Ectodermal cell (in vitro differentiated cells): ENCODE measurements around the gene SYT13. TPM values are rescaled to one million over a fixed set of nuclear protein-coding genes. Genes with fewer than 3 reads are reported as not detected.

Experiments
- H3K27ac ChIP-seq: 2 replicates; pipeline ENCODE4 v1.7.0; 2013; ENCODE audit warnings: mild to moderate bottlenecking, low read depth, low read length; ENCODE audit not compliant: insufficient read depth, poor library complexity, severe bottlenecking
- H3K27me3 ChIP-seq: 2 replicates; pipeline ENCODE4 v1.7.0; 2013; ENCODE audit warnings: mild to moderate bottlenecking, low read length; ENCODE audit not compliant: insufficient read depth, control insufficient read depth, poor library complexity, severe bottlenecking
- H3K36me3 ChIP-seq: one replicate; pipeline ENCODE4 v1.7.0; 2013; ENCODE audit warnings: low read length; ENCODE audit not compliant: control insufficient read depth, insufficient read depth
- H3K4me1 ChIP-seq: one replicate; pipeline ENCODE4 v1.7.0; 2013; ENCODE audit warnings: low read length; ENCODE audit not compliant: control insufficient read depth, insufficient read depth
- H3K4me3 ChIP-seq: 2 replicates; pipeline ENCODE4 v1.7.0; 2013; ENCODE audit warnings: low read depth, low read length, control low read depth; ENCODE audit not compliant: insufficient read depth
- H3K9me3 ChIP-seq: 2 replicates; pipeline ENCODE4 v1.7.0; 2013; ENCODE audit warnings: mild to moderate bottlenecking, low read length, moderate library complexity; ENCODE audit not compliant: control insufficient read depth
- WGBS, 2 experiments: methylation state at CpG; one replicate each; pipeline ENCODE4 v1.1.7; 2013; ENCODE audit warnings: missing lambda C conversion rate in 2 of 2; 5-methylcytosine and 5-hydroxymethylcytosine counted together
- polyA plus RNA-seq, 4 experiments: library from polyadenylated mRNA; stranded (reverse); fragments of 50-300 nt; gene quantifications; one replicate each; pipeline ENCODE4 v1.2.3, GENCODE V29; 2013

Gene SYT13, protein sequence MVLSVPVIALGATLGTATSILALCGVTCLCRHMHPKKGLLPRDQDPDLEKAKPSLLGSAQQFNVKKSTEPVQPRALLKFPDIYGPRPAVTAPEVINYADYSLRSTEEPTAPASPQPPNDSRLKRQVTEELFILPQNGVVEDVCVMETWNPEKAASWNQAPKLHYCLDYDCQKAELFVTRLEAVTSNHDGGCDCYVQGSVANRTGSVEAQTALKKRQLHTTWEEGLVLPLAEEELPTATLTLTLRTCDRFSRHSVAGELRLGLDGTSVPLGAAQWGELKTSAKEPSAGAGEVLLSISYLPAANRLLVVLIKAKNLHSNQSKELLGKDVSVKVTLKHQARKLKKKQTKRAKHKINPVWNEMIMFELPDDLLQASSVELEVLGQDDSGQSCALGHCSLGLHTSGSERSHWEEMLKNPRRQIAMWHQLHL
- 7.0 TPM for polyA plus RNA-seq (2013, experiment 1 of 4)
- 6.4 TPM for polyA plus RNA-seq (2013, experiment 2 of 4)
- 5.3 TPM for polyA plus RNA-seq (2013, experiment 3 of 4)
- 5.8 TPM for polyA plus RNA-seq (2013, experiment 4 of 4)

- Histone ChIP-seq H3K9me3 (no peaks in the 10 kb centered on the region), H3K27me3 (peaks cover 38% of the 10 kb centered on the region), H3K4me3 (peak within 1 kb of the TSS; percentile 65), H3K27ac (no peak within 1 kb of the TSS), H3K4me1 (peaks cover 9% of the 10 kb centered on the region), H3K36me3 (no peaks in the 10 kb centered on the region)
- WGBS, 2 experiments = 2% methylated on average over 50 of the region's 50 CpGs
Measured at GRCh38 chr11:45285930-45286632, at the start of gene SYT13. Gene SYT13 (minus strand): TSS chr11:45286341. CDS start chr11:45286207, 134 bp downstream.

- Histone ChIP-seq H3K4me1 (peaks cover 2% of the 10 kb centered on the region), H3K36me3 (no peaks in the 10 kb centered on the region), H3K4me3 (no peak overlapping the region), H3K9me3 (no peaks in the 10 kb centered on the region), H3K27me3 (peaks cover 5% of the 10 kb centered on the region), H3K27ac (no peak overlapping the region)
Measured at GRCh38 chr11:45335434-45335833, 49.3 kb upstream of the SYT13 start.

GRCh38 chr11:45334836-45335235, 48.7 kb upstream of the SYT13 start:
- Histone ChIP-seq H3K27me3 (peaks cover 5% of the 10 kb centered on the region), H3K36me3 (no peaks in the 10 kb centered on the region), H3K4me3 (no peak overlapping the region), H3K4me1 (no peaks in the 10 kb centered on the region), H3K9me3 (no peaks in the 10 kb centered on the region), H3K27ac (no peak overlapping the region)
- WGBS, 2 experiments = 91 to 97% methylated on average over 5 of the region's 5 CpGs

DNA sequence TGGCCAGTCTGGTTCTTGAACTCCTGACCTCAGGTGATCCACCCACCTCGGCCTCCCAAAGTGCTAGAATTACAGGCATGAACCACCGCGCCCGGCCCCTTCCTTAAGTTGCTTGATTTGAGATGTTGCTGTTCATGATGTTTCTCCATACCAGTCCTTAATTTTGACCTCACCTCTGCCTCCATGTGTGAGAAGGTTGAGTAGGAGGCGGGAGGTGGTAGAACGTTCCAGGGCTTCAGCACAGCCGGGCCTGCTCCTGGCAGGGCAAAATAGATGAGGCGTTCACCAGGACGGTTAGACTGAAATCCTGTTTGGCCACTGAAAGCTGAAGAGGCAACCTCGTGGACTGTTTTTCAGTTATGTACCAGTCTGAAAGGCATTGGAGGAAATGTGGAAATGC, 48.3 kb upstream of the SYT13 start:
- H3K9me3 ChIP-seq = no peaks in the 10 kb centered on the region
- WGBS, 2 experiments = 91 to 92% methylated on average over 10 of the region's 10 CpGs
- H3K27ac ChIP-seq = no peak overlapping the region
- peaks cover 5% of the 10 kb centered on the region for H3K27me3 ChIP-seq
- H3K4me1 ChIP-seq = no peaks in the 10 kb centered on the region
- no peaks in the 10 kb centered on the region for H3K36me3 ChIP-seq
- H3K4me3 ChIP-seq = no peak overlapping the region

DNA sequence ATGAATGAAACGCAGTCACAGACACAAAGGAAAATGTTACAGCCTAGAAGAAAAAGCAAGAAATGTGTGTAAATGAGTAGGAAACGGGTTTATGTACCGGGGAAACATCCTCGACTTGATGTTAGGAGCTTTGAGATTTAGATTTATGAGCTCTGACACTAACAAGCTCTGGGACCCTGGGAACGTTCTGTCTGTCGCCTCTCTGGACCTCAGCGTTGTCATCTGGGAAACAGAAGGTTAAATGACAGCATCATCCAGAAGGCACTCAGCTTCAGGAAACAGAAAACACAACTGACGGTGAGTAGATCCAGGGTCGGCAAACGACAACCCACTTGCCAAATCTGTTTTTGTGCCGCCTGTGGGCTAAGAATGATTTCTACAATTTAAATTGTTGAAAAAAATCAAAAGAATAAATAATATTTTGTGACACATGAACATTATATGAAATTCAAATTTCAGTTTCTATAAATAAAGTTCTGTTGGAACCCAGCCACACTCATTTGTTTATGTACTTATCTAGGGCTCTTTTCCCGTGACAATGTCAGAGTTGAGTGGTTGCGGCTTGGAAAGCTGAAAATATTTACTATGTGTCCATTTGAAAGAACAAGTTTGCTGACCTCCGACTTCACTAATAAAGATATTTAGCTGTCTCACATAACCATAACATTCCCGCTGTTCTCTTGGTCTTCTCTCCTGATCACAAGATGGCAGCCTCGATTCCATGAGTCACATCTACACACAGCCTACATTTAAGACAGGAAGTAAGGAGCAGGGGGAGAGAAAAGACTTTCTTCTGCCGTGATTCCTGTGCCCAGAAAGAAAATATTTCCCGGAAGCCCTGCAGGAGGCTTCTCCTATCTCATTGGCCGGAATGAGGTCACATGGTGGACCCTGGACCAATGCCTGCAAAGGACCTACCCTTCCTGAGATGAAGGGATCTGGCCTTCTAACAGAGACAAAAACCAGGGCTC, 47.1 kb upstream of the SYT13 start:
- Histone ChIP-seq H3K36me3 (no peaks in the 10 kb centered on the region), H3K27me3 (peaks cover 5% of the 10 kb centered on the region), H3K9me3 (no peaks in the 10 kb centered on the region), H3K4me3 (no peak overlapping the region), H3K4me1 (no peaks in the 10 kb centered on the region), H3K27ac (no peak overlapping the region)
- WGBS, 2 experiments = 86 to 88% methylated on average over 18 to 19 of the region's 19 CpGs

- H3K4me1 ChIP-seq = no peaks in the 10 kb centered on the region
- 27% methylated on average over 13 of the region's 13 CpGs for WGBS, 2 experiments
- H3K36me3 ChIP-seq = no peaks in the 10 kb centered on the region
- peaks cover 5% of the 10 kb centered on the region for H3K27me3 ChIP-seq
- no peaks in the 10 kb centered on the region for H3K9me3 ChIP-seq
- H3K27ac ChIP-seq = no peak overlapping the region
- H3K4me3 ChIP-seq = no peak overlapping the region
Measured at GRCh38 chr11:45332276-45332934, 46.3 kb upstream of the SYT13 start.

DNA sequence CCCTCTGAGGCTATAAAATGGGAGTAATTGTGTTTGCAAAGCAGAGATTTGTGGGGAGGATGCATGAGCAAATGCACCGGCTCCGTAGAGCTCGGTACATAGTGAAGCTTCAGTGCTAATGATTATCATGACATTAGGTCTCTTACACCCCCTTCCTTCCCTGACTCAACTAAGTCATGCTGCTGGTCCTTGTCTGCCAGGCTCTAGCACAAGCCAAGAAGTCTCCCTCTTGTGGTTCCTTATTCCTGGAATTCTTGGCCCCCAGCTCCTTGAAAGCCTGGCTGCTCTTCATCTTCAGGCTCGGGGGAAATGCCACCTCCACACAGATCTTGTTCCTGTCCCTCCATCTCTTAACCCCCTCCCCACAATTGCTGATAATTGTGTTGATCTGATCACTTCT, 45.7 kb upstream of the SYT13 start:
- Histone ChIP-seq H3K36me3 (no peaks in the 10 kb centered on the region), H3K9me3 (peaks cover 2% of the 10 kb centered on the region), H3K4me1 (no peaks in the 10 kb centered on the region), H3K4me3 (no peak overlapping the region), H3K27ac (no peak overlapping the region), H3K27me3 (peaks cover 5% of the 10 kb centered on the region)
- WGBS, 2 experiments = 71 to 76% methylated on average over 4 of the region's 4 CpGs

GRCh38 chr11:45328726-45329125, 42.6 kb upstream of the SYT13 start:
- 86 to 90% methylated on average over 3 of the region's 3 CpGs for WGBS, 2 experiments
- Histone ChIP-seq H3K27ac (no peak overlapping the region), H3K27me3 (peaks cover 5% of the 10 kb centered on the region), H3K4me1 (no peaks in the 10 kb centered on the region), H3K9me3 (peaks cover 4% of the 10 kb centered on the region), H3K36me3 (no peaks in the 10 kb centered on the region), H3K4me3 (no peak overlapping the region)

GRCh38 chr11:45324459-45324858, 38.3 kb upstream of the SYT13 start:
- no peaks in the 10 kb centered on the region for H3K27me3 ChIP-seq

More at GRCh38 chr11:45324459-45324858, 38.3 kb upstream of the SYT13 start:
- H3K27ac ChIP-seq = no peak overlapping the region
- H3K9me3 ChIP-seq = peaks cover 4% of the 10 kb centered on the region
- H3K4me1 ChIP-seq = no peaks in the 10 kb centered on the region
- 85 to 87% methylated on average over 5 of the region's 6 CpGs for WGBS, 2 experiments
- H3K36me3 ChIP-seq = no peaks in the 10 kb centered on the region
- H3K4me3 ChIP-seq = no peak overlapping the region
